GM23338 (cell line): Measurements from ENCODE around the gene UBASH3B. TPM values are rescaled to one million over a fixed set of nuclear protein-coding genes. Genes with fewer than 3 reads are reported as not detected.

ENCODE experiments used
- ATAC-seq: fragments of 200-7000 bp; cut with Tn5 transposase; 3 replicates; pipeline ENCODE4 v1.9.1; 2020
- DNase-seq: peaks from one replicate; pipeline ENCODE4 v3.0.0-alpha.2; 2015; ENCODE audit warnings: low spot score
- H2AFZ ChIP-seq: fragments of 200-600 bp; sonication (generic); 2 replicates; pipeline ENCODE4 v1.8.0; 2016; ENCODE audit warnings: antibody characterized with exemption, mild to moderate bottlenecking, moderate library complexity
- H3F3A ChIP-seq: fragments of 200-600 bp; sonication (generic); replicated peaks from 2 replicates; pipeline ENCODE4 v1.8.0; 2017; ENCODE audit warnings: antibody characterized with exemption, mixed run types, low read depth
- H3K27ac ChIP-seq: fragments of 200-600 bp; sonication (generic); 2 replicates; pipeline ENCODE4 v1.6.1; 2016; ENCODE audit warnings: low read depth
- H3K27me3 ChIP-seq: fragments of 200-600 bp; sonication (generic); 2 replicates; pipeline ENCODE4 v1.8.0; 2016; ENCODE audit warnings: mild to moderate bottlenecking, mixed run types, moderate library complexity; ENCODE audit not compliant: insufficient read depth
- H3K36me3 ChIP-seq: fragments of 200-600 bp; sonication (generic); 2 replicates; pipeline ENCODE4 v1.8.0; 2016; ENCODE audit warnings: mild to moderate bottlenecking; ENCODE audit not compliant: insufficient read depth
- H3K4me1 ChIP-seq: fragments of 200-600 bp; sonication (generic); 2 replicates; pipeline ENCODE4 v1.8.0; 2016; ENCODE audit warnings: mild to moderate bottlenecking, moderate library complexity; ENCODE audit not compliant: insufficient read depth
- H3K4me2 ChIP-seq: fragments of 200-600 bp; sonication (generic); 2 replicates; pipeline ENCODE4 v1.7.1; 2017; ENCODE audit warnings: mixed run types
- H3K4me3 ChIP-seq: fragments of 200-600 bp; sonication (generic); 2 replicates; pipeline ENCODE4 v1.6.1; 2016; ENCODE audit warnings: mixed run types
- H3K79me2 ChIP-seq: fragments of 200-600 bp; sonication (generic); replicated peaks from 2 replicates; pipeline ENCODE4 v1.8.0; 2017; ENCODE audit warnings: mild to moderate bottlenecking; ENCODE audit not compliant: insufficient read depth
- H3K9me2 ChIP-seq: fragments of 200-600 bp; sonication (generic); 2 replicates; pipeline ENCODE4 v1.8.0; 2017; ENCODE audit not compliant: insufficient read depth
- H4K20me1 ChIP-seq: fragments of 200-600 bp; sonication (generic); replicated peaks from 2 replicates; pipeline ENCODE4 v1.8.0; 2017; ENCODE audit warnings: mild to moderate bottlenecking; ENCODE audit not compliant: insufficient read depth
- H3K27ac Mint-ChIP-seq: 2 replicates; pipeline ENCODE4 v1.8.0; 2020; ENCODE audit warnings: inconsistent platforms, mild to moderate bottlenecking, moderate library complexity, mixed read lengths
- H3K27me3 Mint-ChIP-seq: 3 replicates; pipeline ENCODE4 v1.8.0; 2022; ENCODE audit warnings: low read depth, mild to moderate bottlenecking, moderate library complexity, mixed read lengths, inconsistent platforms; ENCODE audit not compliant: insufficient read depth, poor library complexity
- H3K36me3 Mint-ChIP-seq: 3 replicates; pipeline ENCODE4 v1.8.0; 2021; ENCODE audit warnings: low read depth, mild to moderate bottlenecking, inconsistent platforms, moderate library complexity, mixed read lengths
- H3K4me1 Mint-ChIP-seq: 3 replicates; pipeline ENCODE4 v1.8.0; 2020; ENCODE audit warnings: mild to moderate bottlenecking, inconsistent platforms, mixed read lengths
- H3K4me3 Mint-ChIP-seq: 3 replicates; pipeline ENCODE4 v1.8.0; 2021; ENCODE audit warnings: moderate library complexity, mild to moderate bottlenecking, inconsistent platforms, mixed read lengths
- H3K9me3 Mint-ChIP-seq: 3 replicates; pipeline ENCODE4 v1.8.0; 2020; ENCODE audit warnings: moderate library complexity, mild to moderate bottlenecking, inconsistent platforms, mixed read lengths
- CREB1 ChIP-seq: fragments of 250-450 bp; sonication (Bioruptor Pico); IDR thresholded peaks from 2 replicates; pipeline ENCODE4 v1.5.0; 2020; ENCODE audit warnings: low read depth, mild to moderate bottlenecking, moderate library complexity
- CTCF ChIP-seq, 2 experiments: fragments of 200-600 bp in 1 of 2; sonication (generic) in 1 of 2; conservative IDR thresholded peaks; 2 replicates each; pipeline versions ENCODE4 v1.5.1 to v1.6.1; 2016 to 2017; ENCODE audit warnings: antibody characterized with exemption in 2 of 2, low read depth in 2 of 2, mild to moderate bottlenecking in 2 of 2, moderate library complexity in 1 of 2
- ETS1 ChIP-seq: IDR thresholded peaks from 2 replicates; pipeline ENCODE4 v1.6.1; 2016; ENCODE audit warnings: antibody characterized with exemption
- EZH2 ChIP-seq: fragments of 200-600 bp; sonication (generic); IDR thresholded peaks from one replicate; pipeline ENCODE4 v1.8.0; 2017; ENCODE audit warnings: antibody characterized with exemption, mild to moderate bottlenecking, low read depth; ENCODE audit not compliant: unreplicated experiment
- EZH2phosphoT487 ChIP-seq: fragments of 200-600 bp; sonication (generic); IDR thresholded peaks from one replicate; pipeline ENCODE4 v1.8.1; 2018; ENCODE audit warnings: antibody characterized with exemption; ENCODE audit not compliant: unreplicated experiment
- JUNB ChIP-seq: IDR thresholded peaks from one replicate; pipeline ENCODE4 v1.6.1; 2016; ENCODE audit warnings: antibody characterized with exemption; ENCODE audit not compliant: unreplicated experiment
- NANOG ChIP-seq: IDR thresholded peaks from 2 replicates; pipeline ENCODE4 v1.6.1; 2016; ENCODE audit warnings: antibody characterized with exemption, borderline replicate concordance
- POLR2AphosphoS5 ChIP-seq: IDR thresholded peaks from 2 replicates; pipeline ENCODE4 v1.6.1; 2016; ENCODE audit warnings: antibody characterized with exemption, low read depth
- REST ChIP-seq: IDR thresholded peaks from one replicate; pipeline ENCODE4 v1.6.1; 2018; ENCODE audit warnings: antibody characterized with exemption; ENCODE audit not compliant: unreplicated experiment
- STAT1 ChIP-seq: IDR thresholded peaks from one replicate; pipeline ENCODE4 v1.6.1; 2016; ENCODE audit warnings: antibody characterized with exemption; ENCODE audit not compliant: unreplicated experiment
- ZNF114 ChIP-seq: fragments of 250-450 bp; sonication (Bioruptor Pico); IDR thresholded peaks from 2 replicates; pipeline ENCODE4 v1.5.0; 2020; ENCODE audit warnings: mild to moderate bottlenecking, moderate library complexity
- ZNF331 ChIP-seq: fragments of 250-450 bp; sonication (Bioruptor Pico); IDR thresholded peaks from 2 replicates; pipeline ENCODE4 v1.5.0; 2020; ENCODE audit warnings: low read depth, mild to moderate bottlenecking, moderate library complexity
- polyA plus RNA-seq: library from polyadenylated mRNA; unstranded; fragments of >200 nt; fragmentation: Nextera tagmentation; extraction: Ambion mirVana; gene quantifications from 2 replicates; pipeline ENCODE4 v1.2.1, GENCODE V29; 2016
- total RNA-seq: library from RNA; depleted of rRNA; stranded (reverse); fragments of >200 nt; shearing (Covaris generic); gene quantifications from 2 replicates; pipeline ENCODE4 v1.2.3, GENCODE V29; 2014

The UBASH3B gene
- total and polyA plus RNA-seq, 2 experiments from 2014 or later, result 2.1 to 12.0 TPM

- TF ChIP-seq REST, result no peak
- TF ChIP-seq NANOG, result no peak
- no peak for TF ChIP-seq JUNB
- TF ChIP-seq STAT1, result no peak
- TF ChIP-seq EZH2, result no peak
- no peak for TF ChIP-seq CREB1 (CRISPR knock-in tag)
- no peak for TF ChIP-seq ETS1
- H3K9me2 ChIP-seq, result no peaks in the 10 kb centered on the region
- peaks cover 11% of the 10 kb centered on the region for H3K4me1 Mint-ChIP-seq
- H3K36me3 Mint-ChIP-seq, result no peaks in the 10 kb centered on the region
- H2AFZ ChIP-seq, result no peak overlapping the region
- H3K36me3 ChIP-seq, result no peaks in the 10 kb centered on the region
- no peak overlapping the region for H3K4me2 ChIP-seq
- H3K4me3 Mint-ChIP-seq, result no peak overlapping the region
- DNase-seq, result no peak
- no peaks in the 10 kb centered on the region for H3K27me3 ChIP-seq
- no peak overlapping the region for H3K4me3 ChIP-seq
- no peaks in the 10 kb centered on the region for H3K9me3 Mint-ChIP-seq
- no peak overlapping the region for H3K27ac ChIP-seq
- H3K4me1 ChIP-seq, result peaks cover 6% of the 10 kb centered on the region; the same call in 1 of the 2 replicates
- H3K27me3 Mint-ChIP-seq, result peaks cover 14% of the 10 kb centered on the region
- no peak overlapping the region for H3K27ac Mint-ChIP-seq
- H4K20me1 ChIP-seq, result no peaks in the 10 kb centered on the region
- no peaks in the 10 kb centered on the region for H3F3A ChIP-seq
- ATAC-seq, result no peak
- no peaks in the 10 kb centered on the region for H3K79me2 ChIP-seq
Measured at GRCh38 chr11:122776546-122776945, 121.0 kb downstream of the UBASH3B start.

- no peak overlapping the region for H3K4me3 Mint-ChIP-seq
- no peak for DNase-seq
- TF ChIP-seq ZNF331 (no peak), CREB1 (CRISPR knock-in tag) (no peak), REST (no peak), JUNB (no peak), ZNF114 (CRISPR knock-in tag) (no peak), EZH2phosphoT487 (no peak), NANOG (no peak), CTCF (conservative IDR thresholded peaks at IDR 0.05; ENCODE audit: low read depth in 2 of 2) (no peak), EZH2 (no peak), STAT1 (no peak), POLR2AphosphoS5 (no peak), ETS1 (no peak)
Measured at GRCh38 chr11:122777343-122777742, 121.8 kb downstream of the UBASH3B start.

More at GRCh38 chr11:122777343-122777742, 121.8 kb downstream of the UBASH3B start:
- Histone ChIP-seq H3K27ac (no peak overlapping the region), H3K4me2 (no peak overlapping the region), H3K4me1 (peaks cover 6% of the 10 kb centered on the region; the same call in 1 of the 2 replicates), H3K36me3 (no peaks in the 10 kb centered on the region), H3K27me3 (no peaks in the 10 kb centered on the region), H3K79me2 (no peaks in the 10 kb centered on the region), H3K4me3 (no peak overlapping the region), H3F3A (no peaks in the 10 kb centered on the region), H3K9me2 (no peaks in the 10 kb centered on the region), H2AFZ (no peak overlapping the region), H4K20me1 (no peaks in the 10 kb centered on the region)
- Mint-ChIP-seq H3K27me3 (peaks cover 13% of the 10 kb centered on the region), H3K9me3 (no peaks in the 10 kb centered on the region), H3K27ac (no peak overlapping the region), H3K4me1 (peaks cover 10% of the 10 kb centered on the region), H3K36me3 (no peaks in the 10 kb centered on the region)
- no peak for ATAC-seq
